H9 (cell line): ENCODE data around the gene SYDE1. TPM values are rescaled to one million over a fixed set of nuclear protein-coding genes. Genes with fewer than 3 reads are reported as not detected.

ENCODE experiments used
- DNase-seq: peaks from one replicate; pipeline ENCODE4 v3.0.0-alpha.2; 2017
- H2AFZ ChIP-seq: one replicate; pipeline ENCODE4 v1.6.1; 2013; ENCODE audit warnings: mild to moderate bottlenecking, low read length, control low read depth, moderate library complexity
- H2AK5ac ChIP-seq: 2 replicates; pipeline ENCODE4 v1.6.1; 2013; ENCODE audit warnings: low read length, control low read depth, mixed read lengths; ENCODE audit not compliant: insufficient read length
- H2BK120ac ChIP-seq: one replicate; pipeline ENCODE4 v1.6.1; 2013; ENCODE audit warnings: low read depth, mild to moderate bottlenecking, low read length, control low read depth, inconsistent platforms; ENCODE audit not compliant: poor library complexity, severe bottlenecking
- H2BK12ac ChIP-seq: 2 replicates; pipeline ENCODE4 v1.6.1; 2013; ENCODE audit warnings: low read length, control low read depth, mixed read lengths, low read depth; ENCODE audit not compliant: insufficient read length
- H2BK15ac ChIP-seq: 2 replicates; pipeline ENCODE4 v1.6.1; 2013; ENCODE audit warnings: low read depth, low read length, control low read depth
- H2BK20ac ChIP-seq: one replicate; pipeline ENCODE4 v1.6.1; 2013; ENCODE audit warnings: low read depth, mild to moderate bottlenecking, low read length, control low read depth, inconsistent platforms; ENCODE audit not compliant: poor library complexity, severe bottlenecking
- H2BK5ac ChIP-seq: 2 replicates; pipeline ENCODE4 v1.6.1; 2013; ENCODE audit warnings: low read length, control low read depth, mixed read lengths; ENCODE audit not compliant: insufficient read length
- H3K14ac ChIP-seq: 2 replicates; pipeline ENCODE4 v1.6.1; 2013; ENCODE audit warnings: low read length, control low read depth; ENCODE audit not compliant: insufficient read depth
- H3K18ac ChIP-seq: 2 replicates; pipeline ENCODE4 v1.6.1; 2013; ENCODE audit warnings: low read depth, mild to moderate bottlenecking, mixed read lengths, low read length, control low read depth; ENCODE audit not compliant: insufficient read length
- H3K23ac ChIP-seq: 2 replicates; pipeline ENCODE4 v1.6.1; 2013; ENCODE audit warnings: low read length, control low read depth, mixed read lengths, low read depth; ENCODE audit not compliant: insufficient read length
- H3K23me2 ChIP-seq: 2 replicates; pipeline ENCODE4 v1.6.1; 2013; ENCODE audit warnings: low read depth, mild to moderate bottlenecking, mixed read lengths, low read length, control low read depth; ENCODE audit not compliant: insufficient read length, poor library complexity, severe bottlenecking
- H3K27ac ChIP-seq: 2 replicates; pipeline ENCODE4 v1.5.1; 2013; ENCODE audit warnings: low read length, control low read depth, mixed read lengths, low read depth; ENCODE audit not compliant: insufficient read length
- H3K27me3 ChIP-seq: 2 replicates; pipeline ENCODE4 v1.6.1; 2013; ENCODE audit warnings: low read length, control low read depth, inconsistent platforms; ENCODE audit not compliant: insufficient read depth
- H3K4ac ChIP-seq: 2 replicates; pipeline ENCODE4 v1.6.1; 2013; ENCODE audit warnings: low read depth, mild to moderate bottlenecking, control low read depth, inconsistent platforms, low read length, moderate library complexity
- H3K4me1 ChIP-seq: 2 replicates; pipeline ENCODE4 v1.6.1; 2013; ENCODE audit warnings: low read length, control low read depth, inconsistent platforms; ENCODE audit not compliant: insufficient read depth
- H3K4me2 ChIP-seq: 2 replicates; pipeline ENCODE4 v1.6.1; 2013; ENCODE audit warnings: low read length, control low read depth, mixed read lengths; ENCODE audit not compliant: insufficient read length, insufficient read depth
- H3K56ac ChIP-seq: 2 replicates; pipeline ENCODE4 v1.6.1; 2013; ENCODE audit warnings: low read depth, mild to moderate bottlenecking, mixed read lengths, low read length, control low read depth; ENCODE audit not compliant: insufficient read length
- H3K79me1 ChIP-seq: 2 replicates; pipeline ENCODE4 v1.6.1; 2013; ENCODE audit warnings: low read depth, mild to moderate bottlenecking, moderate library complexity, low read length, control low read depth, inconsistent platforms; ENCODE audit not compliant: insufficient read depth, poor library complexity, severe bottlenecking
- H3K79me2 ChIP-seq: 2 replicates; pipeline ENCODE4 v1.6.1; 2013; ENCODE audit warnings: low read length, control low read depth, inconsistent platforms; ENCODE audit not compliant: insufficient read depth
- H3K9ac ChIP-seq: 2 replicates; pipeline ENCODE4 v1.6.1; 2013; ENCODE audit warnings: low read length, control low read depth, mixed read lengths; ENCODE audit not compliant: insufficient read length; ENCODE audit errors: extremely low read depth
- H3K9me3 ChIP-seq: one replicate; pipeline ENCODE4 v1.6.1; 2013; ENCODE audit warnings: low read depth, low read length, inconsistent platforms; ENCODE audit not compliant: control insufficient read depth
- H3T11ph ChIP-seq: one replicate; pipeline ENCODE4 v1.6.1; 2013; ENCODE audit warnings: mild to moderate bottlenecking, low read length, control low read depth, inconsistent platforms
- H4K20me1 ChIP-seq: one replicate; pipeline ENCODE4 v1.6.1; 2013; ENCODE audit not compliant: control insufficient read depth, insufficient read length, insufficient read depth
- H4K5ac ChIP-seq: 2 replicates; pipeline ENCODE4 v1.6.1; 2013; ENCODE audit warnings: low read depth, mild to moderate bottlenecking, mixed read lengths, low read length, control low read depth; ENCODE audit not compliant: insufficient read length
- H4K8ac ChIP-seq: replicated peaks from 2 replicates; pipeline ENCODE4 v1.6.1; 2013; ENCODE audit warnings: low read length, control low read depth, mixed read lengths, low read depth; ENCODE audit not compliant: insufficient read length
- H4K91ac ChIP-seq: 2 replicates; pipeline ENCODE4 v1.6.1; 2013; ENCODE audit warnings: low read depth, mild to moderate bottlenecking, moderate library complexity, mixed read lengths, low read length, control low read depth; ENCODE audit not compliant: insufficient read length
- H3K27ac Mint-ChIP-seq, 3 experiments: 2 replicates in 2 of 3; 3 replicates in 1 of 3; pipeline ENCODE4 v1.8.0; 2020 to 2021; ENCODE audit warnings: mixed read lengths in 3 of 3, mild to moderate bottlenecking in 1 of 3, moderate library complexity in 1 of 3
- H3K27me3 Mint-ChIP-seq: 2 replicates; pipeline ENCODE4 v1.8.0; 2021; ENCODE audit warnings: low read depth, mild to moderate bottlenecking, moderate library complexity, mixed read lengths
- H3K36me3 Mint-ChIP-seq, 3 experiments: 2 replicates in 2 of 3; 3 replicates in 1 of 3; pipeline ENCODE4 v1.8.0; 2020 to 2021; ENCODE audit warnings: low read depth in 3 of 3, mixed read lengths in 3 of 3; ENCODE audit not compliant: insufficient read depth in 1 of 3
- H3K4me1 Mint-ChIP-seq, 2 experiments: 2 replicates each; pipeline ENCODE4 v1.8.0; 2020; ENCODE audit warnings: mixed read lengths in 2 of 2
- H3K4me3 Mint-ChIP-seq, 2 experiments: 2 replicates in 1 of 2; 3 replicates in 1 of 2; pipeline ENCODE4 v1.8.0; 2020 to 2021; ENCODE audit warnings: mild to moderate bottlenecking in 2 of 2, mixed read lengths in 2 of 2, moderate library complexity in 1 of 2
- H3K9me3 Mint-ChIP-seq, 2 experiments: 2 replicates in 1 of 2; 3 replicates in 1 of 2; pipeline ENCODE4 v1.8.0; 2020; ENCODE audit warnings: mild to moderate bottlenecking in 2 of 2, mixed read lengths in 2 of 2, moderate library complexity in 1 of 2
- CTCF ChIP-seq: fragments of 200-600 bp; sonication (generic); conservative IDR thresholded peaks from 3 replicates; pipeline ENCODE4 v1.8.0; 2021; ENCODE audit warnings: antibody characterized with exemption, mild to moderate bottlenecking
- WGBS: extraction: QIAGEN DNeasy Blood & Tissue Kit; methylation state at CpG from one replicate; pipeline ENCODE4 v1.1.7; 2013; ENCODE audit warnings: missing lambda C conversion rate, low lambda C conversion rate, mixed read lengths; ENCODE audit not compliant: insufficient read length; ENCODE audit errors: extremely low coverage; 5-methylcytosine and 5-hydroxymethylcytosine counted together
- total RNA-seq: library from RNA; stranded (reverse); gene quantifications from 2 replicates; pipeline ENCODE4 v1.2.1, GENCODE V29; 2021

SYDE1 gene
- total RNA-seq, 1 experiment from 2014 or later: 21.4 TPM

DNA sequence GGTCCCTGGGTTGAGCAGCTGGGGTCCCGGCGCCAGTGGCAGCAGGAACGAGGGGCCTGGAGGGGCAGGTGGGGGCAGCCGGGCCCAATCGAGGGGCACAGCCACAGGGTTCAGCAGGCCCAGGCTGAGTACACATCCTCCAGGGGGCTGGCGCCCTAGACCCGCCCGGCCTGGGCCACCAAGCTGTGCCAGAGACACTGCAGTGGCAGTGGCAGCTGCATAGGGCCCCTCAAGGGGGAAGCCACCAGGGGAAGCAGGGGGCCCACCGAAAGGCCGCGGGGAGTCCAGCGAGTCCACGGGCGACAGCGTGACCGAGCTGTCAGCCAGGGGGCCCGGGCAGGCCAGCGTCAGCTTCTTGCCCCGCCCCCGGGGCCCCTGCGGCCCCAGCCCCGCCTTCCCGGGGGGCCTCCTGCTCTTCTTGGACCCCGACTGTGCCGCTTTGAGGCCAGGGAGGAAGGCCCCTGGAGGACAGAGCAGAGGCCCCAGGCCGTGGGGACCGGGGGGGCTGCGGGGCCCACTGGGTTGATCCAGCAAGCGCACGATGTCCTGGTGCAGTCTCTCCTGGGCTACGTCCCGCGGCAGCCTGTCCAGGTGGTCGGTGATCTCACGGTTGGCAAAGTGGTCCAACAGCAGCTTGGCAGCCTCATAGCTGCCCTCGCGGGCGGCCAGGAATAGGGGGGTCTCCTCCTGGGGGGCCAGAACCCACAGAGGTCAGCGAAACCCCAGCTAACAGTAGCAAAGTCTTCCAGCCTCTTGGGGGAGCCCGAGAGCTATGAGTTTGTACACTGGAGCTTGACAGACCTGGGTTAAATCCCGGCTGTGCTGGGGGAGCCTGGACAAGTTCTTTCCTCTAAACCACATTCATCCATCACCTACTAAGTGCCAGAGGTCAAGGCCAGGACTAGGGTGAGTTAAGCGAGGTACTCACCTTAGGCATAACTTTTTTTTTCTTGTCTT is 54.1 kb downstream of the SYDE1 start:
- peaks cover 7% of the 10 kb centered on the region in 2 experiments for H3K4me1 Mint-ChIP-seq
- H3K9me3 ChIP-seq: peaks cover 14% of the 10 kb centered on the region
- H3K27me3 ChIP-seq: no peaks in the 10 kb centered on the region
- peaks cover 36 to 61% (median 51%) of the 10 kb centered on the region in 3 experiments for H3K36me3 Mint-ChIP-seq
- TF ChIP-seq CTCF: peak; percentile 54
- no peak overlapping the region for H3T11ph ChIP-seq
- H3K9ac ChIP-seq: no peak overlapping the region
- H3K14ac ChIP-seq: no peak overlapping the region
- H3K56ac ChIP-seq: no peak overlapping the region
- H2BK20ac ChIP-seq: no peak overlapping the region
- no peak overlapping the region for H4K5ac ChIP-seq
- no peak overlapping the region for H2BK15ac ChIP-seq
- no peak overlapping the region for H2BK5ac ChIP-seq
- H3K79me2 ChIP-seq: no peaks in the 10 kb centered on the region
- no peak overlapping the region for H3K23ac ChIP-seq
- WGBS: no CpG with 5 or more reads among the region's 42 CpGs
- H3K4me1 ChIP-seq: no peaks in the 10 kb centered on the region
- H2BK12ac ChIP-seq: no peak overlapping the region
- no peak overlapping the region for H4K8ac ChIP-seq
- H3K9me3 Mint-ChIP-seq: peaks cover 0 to 5% of the 10 kb centered on the region in 2 experiments; a peak in 3 of 5 replicates
- no peaks in the 10 kb centered on the region for H4K20me1 ChIP-seq
- H3K27me3 Mint-ChIP-seq: no peaks in the 10 kb centered on the region
- H3K4me3 Mint-ChIP-seq: no peak overlapping the region
- no peak overlapping the region for H3K27ac ChIP-seq
- H3K4ac ChIP-seq: no peak overlapping the region
- no peak overlapping the region for H2AFZ ChIP-seq
- no peaks in the 10 kb centered on the region for H3K79me1 ChIP-seq
- no peaks in the 10 kb centered on the region for H3K23me2 ChIP-seq
- no peak overlapping the region for H3K18ac ChIP-seq
- no peak overlapping the region for H4K91ac ChIP-seq
- H3K4me2 ChIP-seq: no peak overlapping the region
- H3K27ac Mint-ChIP-seq: no peak overlapping the region
- DNase-seq: no peak
- H2AK5ac ChIP-seq: no peak overlapping the region
- no peak overlapping the region for H2BK120ac ChIP-seq

Other genes with a start within 250 kb of the SYDE1 start
- not detected in 2 replicates for gene OR7A17, start 221.3 kb upstream of the SYDE1 start, total RNA-seq
- gene OR7C2, start 165.9 kb upstream of the SYDE1 start, total RNA-seq: not detected in 2 replicates
- gene SLC1A6, start 127.5 kb upstream of the SYDE1 start, total RNA-seq: 5.9 and 8.3 TPM in 2 replicates
- gene CASP14, start 57.9 kb upstream of the SYDE1 start, total RNA-seq: not detected in 2 replicates
- gene OR1I1, start 25.2 kb upstream of the SYDE1 start, total RNA-seq: not detected in 2 replicates
- gene NOTCH3, start 93.6 kb downstream of the SYDE1 start, total RNA-seq: 164 and 165 TPM in 2 replicates
- 26.7 and 27.4 TPM in 2 replicates for gene EPHX3, start 125.0 kb downstream of the SYDE1 start, total RNA-seq
- 144 TPM in 2 replicates for gene BRD4, start 225.1 kb downstream of the SYDE1 start, total RNA-seq